Forelimb muscle (tissue), 1 donor: ENCODE data around the gene CPEB1. TPM values are rescaled to one million over a fixed set of nuclear protein-coding genes. Genes with fewer than 3 reads are reported as not detected.

Source experiments
- DNase-seq: peaks from one replicate; pipeline ENCODE4 v3.0.0-alpha.2; 2013; ENCODE audit warnings: low read depth
- polyA plus RNA-seq: library from polyadenylated mRNA; unstranded; fragments of 120-200 nt; gene quantifications from one replicate; pipeline ENCODE4 v1.2.1, GENCODE V29; 2013; ENCODE audit not compliant: insufficient read length

The CPEB1 gene
- polyA plus RNA-seq, 1 donor: 0.87 TPM

GRCh38 chr15:82595766-82596165, 51.4 kb downstream of the CPEB1 start:
- DNase-seq: no peak

GRCh38 chr15:82595203-82595602, 52.0 kb downstream of the CPEB1 start:
- DNase-seq: no peak

DNA sequence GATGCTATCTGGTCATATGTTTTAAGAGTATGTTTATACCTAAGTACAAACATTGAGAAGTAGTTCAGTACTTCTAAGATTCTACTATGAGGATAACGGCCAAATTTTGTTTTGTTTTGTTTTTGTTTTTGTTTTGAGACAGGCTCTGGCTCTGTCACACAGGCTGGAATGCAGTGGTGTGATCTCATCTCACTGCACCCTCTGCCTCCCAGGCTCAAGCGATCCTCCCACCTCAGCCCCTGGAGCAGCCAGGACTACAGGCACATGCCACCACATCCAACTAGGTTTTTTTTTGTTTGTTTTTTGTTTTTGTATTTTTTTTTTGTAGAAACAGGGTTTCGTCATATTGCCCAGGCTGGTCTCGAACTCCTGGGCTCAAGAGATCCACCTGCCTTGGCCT, 59.4 kb downstream of the CPEB1 start:
- no peak for DNase-seq

DNA sequence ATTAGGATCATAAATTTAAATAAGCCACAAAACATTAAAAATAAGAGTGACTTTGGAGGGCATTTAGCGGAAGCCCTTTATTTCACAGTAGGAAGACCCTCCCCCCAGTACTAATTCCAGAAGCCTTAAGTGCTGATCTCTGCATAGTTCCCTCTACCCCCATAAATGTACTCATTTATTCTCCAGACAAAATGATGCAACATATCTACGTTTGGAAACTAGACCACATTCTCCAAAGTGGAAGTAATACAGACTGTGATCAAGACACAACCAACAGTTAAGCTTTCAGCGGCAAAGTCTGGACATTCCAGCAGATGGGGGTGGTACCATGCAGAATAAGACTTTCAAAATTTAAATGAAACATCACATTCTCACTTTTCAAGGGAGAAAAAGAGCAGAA, 62.1 kb downstream of the CPEB1 start:
- DNase-seq: no peak

- DNase-seq: no peak
Measured at GRCh38 chr15:82580713-82581112, 66.5 kb downstream of the CPEB1 start.

- DNase-seq: no peak
Measured at GRCh38 chr15:82575335-82575734, 71.8 kb downstream of the CPEB1 start.

DNA sequence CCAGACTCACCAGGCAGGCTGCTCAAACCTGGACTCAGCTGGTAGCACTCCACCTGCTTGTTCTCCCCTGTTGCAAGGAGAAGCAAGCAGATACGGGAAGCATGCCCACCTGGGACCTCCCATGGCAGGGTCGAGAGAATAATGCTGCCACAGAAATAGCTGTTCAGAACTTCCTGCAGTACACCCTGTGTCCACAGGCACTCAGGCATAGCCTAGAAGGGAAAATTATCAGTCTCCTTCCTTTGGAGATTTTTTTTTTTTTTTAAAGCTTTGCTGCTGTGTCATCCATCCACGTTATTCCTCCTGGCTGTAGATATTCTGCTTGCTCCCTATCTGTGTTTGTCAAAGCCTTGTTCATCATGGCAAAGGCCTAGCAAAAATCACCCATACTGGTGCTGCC, 74.2 kb downstream of the CPEB1 start:
- DNase-seq: no peak

DNA sequence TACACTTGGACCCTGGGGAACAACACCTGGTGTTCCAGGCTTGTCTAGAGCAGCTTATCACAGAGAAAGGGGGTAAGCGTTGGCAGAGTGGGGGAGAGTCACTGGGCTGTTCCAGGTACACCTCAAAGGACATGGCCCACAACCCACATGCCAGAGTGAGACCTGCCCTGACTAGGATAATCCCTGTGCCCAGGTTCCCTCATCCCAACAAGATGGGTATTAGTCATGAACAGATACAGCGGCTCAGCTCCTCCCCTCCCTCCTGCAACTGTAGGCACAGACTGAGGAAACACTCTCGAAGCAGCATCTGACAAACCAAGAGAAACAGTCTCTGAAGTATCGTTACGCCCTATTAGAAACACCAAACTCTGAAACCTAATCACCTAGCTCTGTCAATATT, 74.9 kb downstream of the CPEB1 start:
- DNase-seq: no peak

- DNase-seq: peak; percentile 41
Measured at GRCh38 chr15:82571722-82572222, 75.4 kb downstream of the CPEB1 start.

- no peak for DNase-seq
Measured at GRCh38 chr15:82570721-82571508, 76.2 kb downstream of the CPEB1 start.

- DNase-seq: no peak
Measured at GRCh38 chr15:82569834-82570233, 77.3 kb downstream of the CPEB1 start.

DNA sequence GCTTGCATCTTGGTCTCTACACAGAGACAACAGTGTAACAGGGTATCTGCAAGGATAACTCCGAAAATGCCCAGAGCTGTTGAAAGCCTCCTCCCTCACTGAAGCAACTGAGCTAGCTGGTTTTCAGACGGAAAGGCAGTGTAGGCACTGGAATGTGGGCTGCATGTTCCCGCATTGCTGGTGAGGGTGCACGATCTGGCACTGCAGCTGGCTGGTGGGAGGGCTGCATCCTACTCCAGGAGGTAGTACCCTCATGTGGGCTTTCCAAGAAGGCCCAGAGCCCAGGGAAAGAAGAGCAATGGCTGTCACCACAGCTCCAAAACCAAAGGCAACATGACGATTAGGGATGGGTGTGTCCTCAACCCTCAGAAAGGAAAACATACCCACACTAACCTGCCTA, 78.2 kb downstream of the CPEB1 start:
- no peak for DNase-seq

GRCh38 chr15:82567661-82568060, 79.5 kb downstream of the CPEB1 start:
- DNase-seq: no peak

DNA sequence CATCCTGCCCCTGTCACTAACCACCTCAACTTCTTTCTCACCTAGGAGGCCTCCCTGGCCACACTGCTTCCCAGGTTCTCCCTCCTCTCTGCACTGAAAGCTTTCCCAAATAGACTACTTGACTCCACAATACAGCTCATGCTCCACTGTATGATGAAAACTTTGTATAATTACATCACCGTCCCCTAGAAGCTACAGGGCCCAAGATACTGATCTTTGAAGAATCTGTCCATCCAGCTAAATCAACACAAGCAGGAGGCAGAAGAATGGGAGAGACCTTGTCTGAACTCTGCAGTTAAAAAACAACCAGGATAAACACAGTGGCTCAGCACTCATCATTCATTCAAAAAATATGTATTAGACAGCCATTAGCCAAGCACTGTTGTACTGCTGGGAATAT, 80.5 kb downstream of the CPEB1 start:
- DNase-seq: no peak

DNA sequence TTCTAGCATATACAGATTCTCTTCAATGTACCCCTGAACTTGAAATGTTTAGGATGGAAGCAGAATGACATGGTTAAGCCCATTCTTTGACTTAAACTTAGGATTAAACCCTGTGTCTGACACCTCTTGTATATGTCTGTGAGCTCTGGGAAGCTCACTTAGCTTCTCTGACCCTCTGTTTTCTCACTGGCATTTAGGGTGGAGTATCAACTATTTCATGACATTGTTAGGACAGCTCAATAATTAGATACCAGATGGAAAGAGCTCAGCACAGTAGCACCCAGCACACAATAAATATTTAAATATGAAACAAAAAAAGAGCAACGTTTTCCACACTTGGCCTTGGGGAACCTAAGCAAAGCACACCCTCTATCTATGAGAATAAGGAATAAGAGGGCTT, 88.7 kb downstream of the CPEB1 start:
- no peak for DNase-seq

GRCh38 chr15:82556315-82557035, 90.7 kb downstream of the CPEB1 start:
- no peak for DNase-seq

GRCh38 chr15:82554849-82555248, 92.3 kb downstream of the CPEB1 start:
- DNase-seq: no peak

GRCh38 chr15:82554351-82554750, 92.8 kb downstream of the CPEB1 start:
- no peak for DNase-seq

DNA sequence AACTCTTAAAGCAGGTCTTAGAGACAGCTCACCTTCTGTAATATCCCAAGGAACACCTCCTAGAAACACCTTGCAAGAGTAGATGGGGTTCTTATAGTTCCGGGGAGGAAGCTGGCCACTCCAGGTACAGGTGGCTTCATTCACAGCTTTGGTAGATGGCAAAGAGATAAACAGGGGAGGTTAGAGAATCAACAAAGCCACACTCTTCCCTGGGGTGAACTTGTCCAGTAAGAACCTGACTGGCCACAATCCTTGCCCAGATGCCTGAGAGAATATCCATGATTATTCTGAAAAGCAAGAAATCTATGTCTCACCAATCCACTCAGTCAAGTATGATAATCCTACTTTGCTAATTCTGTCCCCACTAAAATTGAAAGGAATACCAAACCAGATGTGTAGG, 93.3 kb downstream of the CPEB1 start:
- DNase-seq: no peak

GRCh38 chr15:82552861-82553260, 94.3 kb downstream of the CPEB1 start:
- DNase-seq: no peak

- DNase-seq: no peak
Measured at GRCh38 chr15:82551646-82552247, 95.4 kb downstream of the CPEB1 start.

- DNase-seq: no peak
Measured at GRCh38 chr15:82549199-82549665, 97.9 kb downstream of the CPEB1 start.

DNA sequence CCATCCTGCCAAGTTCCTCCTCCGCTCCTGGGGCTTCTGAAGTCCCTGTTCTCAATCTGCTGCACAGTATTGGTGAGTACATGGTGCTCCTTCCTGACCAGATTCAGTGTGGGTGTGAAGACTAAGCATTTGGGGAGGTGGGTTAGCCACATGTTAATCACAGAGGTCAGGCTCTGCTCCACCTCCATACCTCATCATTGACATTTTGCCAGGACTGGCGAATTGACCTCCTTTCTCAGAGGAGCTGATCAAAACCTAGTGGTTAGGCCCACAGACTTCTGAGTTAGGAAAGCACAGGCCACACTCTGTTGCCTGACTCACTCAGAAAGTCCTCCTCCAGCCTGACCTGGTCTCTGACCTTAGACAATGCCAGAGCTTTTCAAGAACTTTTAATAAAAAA, 98.5 kb downstream of the CPEB1 start:
- no peak for DNase-seq
